Hepatocyte (in vitro differentiated cells): Measurements from ENCODE around the gene TIGD6.

ENCODE experiments used
- EZH2 ChIP-seq: fragments of 200-600 bp; sonication (generic); IDR thresholded peaks from 2 replicates; pipeline ENCODE4 v1.6.1; 2016; ENCODE audit warnings: antibody characterized with exemption, mild to moderate bottlenecking, borderline replicate concordance
- EZH2phosphoT487 ChIP-seq: fragments of 200-600 bp; sonication (generic); IDR thresholded peaks from one replicate; pipeline ENCODE4 v1.6.1; 2018; ENCODE audit warnings: antibody characterized with exemption, mild to moderate bottlenecking, low read depth, moderate library complexity; ENCODE audit not compliant: unreplicated experiment, severe bottlenecking
- TF ChIP-seq, protein P1 (sequence below): fragments of 200-600 bp; sonication (generic); IDR thresholded peaks from 2 replicates; pipeline ENCODE4 v1.5.1; 2016; ENCODE audit warnings: antibody characterized with exemption, mild to moderate bottlenecking; ENCODE audit not compliant: poor library complexity

DNA sequence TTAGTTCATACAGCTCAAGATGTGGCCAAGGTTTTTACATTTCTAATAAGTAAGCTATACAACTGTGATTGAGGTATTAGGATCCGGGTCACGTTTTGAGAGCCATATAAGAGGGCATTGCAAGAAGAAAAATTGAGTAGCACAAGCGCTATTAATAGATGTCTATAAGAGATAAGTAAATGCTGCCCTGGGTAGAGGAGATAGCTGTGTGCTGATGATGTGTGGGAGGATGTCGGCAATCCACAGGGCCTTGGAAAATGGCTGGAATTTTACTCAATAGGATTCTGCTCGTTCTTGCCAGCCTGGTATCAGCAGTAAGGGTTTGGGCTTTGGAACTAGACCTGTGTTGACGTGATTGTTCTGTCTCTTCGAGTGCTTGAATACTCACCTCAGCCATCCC is 44.3 kb upstream of the TIGD6 start:
- TF ChIP-seq EZH2, result no peak
- TF ChIP-seq, protein P1, sequence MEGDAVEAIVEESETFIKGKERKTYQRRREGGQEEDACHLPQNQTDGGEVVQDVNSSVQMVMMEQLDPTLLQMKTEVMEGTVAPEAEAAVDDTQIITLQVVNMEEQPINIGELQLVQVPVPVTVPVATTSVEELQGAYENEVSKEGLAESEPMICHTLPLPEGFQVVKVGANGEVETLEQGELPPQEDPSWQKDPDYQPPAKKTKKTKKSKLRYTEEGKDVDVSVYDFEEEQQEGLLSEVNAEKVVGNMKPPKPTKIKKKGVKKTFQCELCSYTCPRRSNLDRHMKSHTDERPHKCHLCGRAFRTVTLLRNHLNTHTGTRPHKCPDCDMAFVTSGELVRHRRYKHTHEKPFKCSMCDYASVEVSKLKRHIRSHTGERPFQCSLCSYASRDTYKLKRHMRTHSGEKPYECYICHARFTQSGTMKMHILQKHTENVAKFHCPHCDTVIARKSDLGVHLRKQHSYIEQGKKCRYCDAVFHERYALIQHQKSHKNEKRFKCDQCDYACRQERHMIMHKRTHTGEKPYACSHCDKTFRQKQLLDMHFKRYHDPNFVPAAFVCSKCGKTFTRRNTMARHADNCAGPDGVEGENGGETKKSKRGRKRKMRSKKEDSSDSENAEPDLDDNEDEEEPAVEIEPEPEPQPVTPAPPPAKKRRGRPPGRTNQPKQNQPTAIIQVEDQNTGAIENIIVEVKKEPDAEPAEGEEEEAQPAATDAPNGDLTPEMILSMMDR, result no peak
- no peak for TF ChIP-seq EZH2phosphoT487
